GM04504 (cell line): ENCODE measurements around the gene PRRX1.
A peak's percentile ranks its signal among the peaks of the same experiment; 100 is the strongest.

ENCODE experiments used
- DNase-seq: peaks from one replicate; pipeline ENCODE4 v3.0.0-alpha.2; 2012; ENCODE audit warnings: low read depth

Gene PRRX1

DNA sequence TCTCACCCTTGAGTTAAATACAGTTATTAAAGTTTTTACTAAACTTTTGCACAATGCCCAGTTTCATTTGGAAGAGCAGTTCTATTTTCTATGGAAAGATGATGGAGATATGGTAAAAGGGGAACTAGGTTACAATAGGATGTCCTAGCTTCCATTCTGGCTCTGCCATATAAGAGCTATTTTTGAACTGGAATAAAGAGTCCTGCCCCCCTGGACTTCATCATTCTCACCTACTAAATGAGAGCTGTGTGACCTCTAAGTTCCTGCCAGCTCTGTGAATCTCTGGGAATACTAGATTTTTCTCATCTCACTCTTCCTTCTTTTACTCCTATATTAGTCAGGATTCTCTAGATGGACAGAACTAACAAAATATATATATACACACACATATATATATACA, 106.3 kb downstream of the PRRX1 start:
- DNase-seq = no peak

DNA sequence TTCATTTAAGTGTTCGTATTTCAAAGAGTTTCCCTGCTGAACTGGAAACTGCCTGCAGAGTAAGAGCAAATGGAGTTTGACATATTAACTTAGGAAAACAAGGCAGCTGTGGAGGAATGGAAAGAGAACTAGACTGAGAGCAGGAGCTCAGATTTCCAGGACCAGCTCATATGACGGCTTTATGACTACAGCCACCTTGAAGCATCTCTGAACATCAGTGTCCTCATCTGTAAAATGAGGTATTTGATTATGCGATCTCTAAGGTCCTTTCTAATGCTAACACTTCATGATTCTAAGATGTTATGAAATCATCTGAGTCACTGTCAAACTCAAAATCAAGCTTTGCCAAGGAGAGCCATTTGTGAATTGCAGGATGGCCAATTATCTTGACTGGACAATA, 112.3 kb downstream of the PRRX1 start:
- DNase-seq = peak; percentile 9

DNA sequence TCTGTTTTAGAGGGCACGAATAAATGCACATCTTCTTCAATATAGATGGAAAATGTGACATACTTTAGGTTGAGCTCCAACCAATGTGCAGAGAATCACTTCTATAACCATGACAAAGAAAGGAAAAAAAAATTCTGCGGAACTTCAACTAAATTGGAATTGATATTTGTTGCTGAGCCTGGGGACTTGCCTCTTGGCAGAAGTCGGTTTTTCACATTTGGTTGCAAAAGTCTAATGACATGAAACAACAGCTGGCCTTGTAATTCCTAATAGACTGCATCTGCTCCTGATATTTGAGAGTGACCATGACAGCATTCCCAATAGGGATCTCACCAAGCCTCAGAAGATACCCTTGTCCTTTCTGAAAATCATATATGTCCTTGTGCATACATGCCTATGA, 112.8 kb downstream of the PRRX1 start:
- DNase-seq = no peak
